Prostate gland (tissue), 2 donors: Measurements from ENCODE around the gene HOXB5. TPM values are rescaled to one million over a fixed set of nuclear protein-coding genes. Genes with fewer than 3 reads are reported as not detected.

Source experiments
- DNase-seq: peaks from one replicate; pipeline ENCODE4 v3.0.0-alpha.2; 2019; ENCODE audit warnings: low spot score
- H3K27ac ChIP-seq, 2 donors: fragments of 200-600 bp; sonication (generic); 2 replicates each; pipeline ENCODE4 v1.5.1; 2017 to 2019
- H3K27me3 ChIP-seq: fragments of 200-600 bp; sonication (generic); replicated peaks from 2 replicates; pipeline ENCODE4 v1.5.1; 2019; ENCODE audit not compliant: insufficient read depth
- H3K36me3 ChIP-seq, 2 donors: fragments of 200-600 bp; sonication (generic); 1 replicate in 1 of 2; 2 replicates in 1 of 2; pipeline versions ENCODE4 v1.5.1 to v1.8.1; 2017 to 2019
- H3K4me1 ChIP-seq: fragments of 200-600 bp; sonication (generic); replicated peaks from 2 replicates; pipeline ENCODE4 v1.5.1; 2019
- H3K4me3 ChIP-seq, 2 donors: fragments of 200-600 bp; sonication (generic); 2 replicates each; pipeline ENCODE4 v1.5.1; 2017 to 2019
- H3K9me3 ChIP-seq: fragments of 200-600 bp; sonication (generic); 2 replicates; pipeline ENCODE4 v1.5.1; 2017
- CTCF ChIP-seq, 4 experiments: fragments of 200-600 bp in 2 of 4; fragments of 450-650 bp in 2 of 4; sonication (generic) in 2 of 4; IDR thresholded peaks; 1 replicate in 3 of 4; 2 replicates in 1 of 4; pipeline ENCODE4 v1.5.1; 2016 to 2019; ENCODE audit warnings: antibody characterized with exemption in 4 of 4, mild to moderate bottlenecking in 2 of 4, moderate library complexity in 2 of 4
- POLR2A ChIP-seq: fragments of 450-650 bp; IDR thresholded peaks from one replicate; pipeline ENCODE4 v1.6.1; 2016; ENCODE audit warnings: antibody characterized with exemption, mild to moderate bottlenecking
- POLR2AphosphoS5 ChIP-seq: sonication (generic); formaldehyde crosslinking; IDR thresholded peaks from one replicate; pipeline ENCODE4 v1.6.1; 2017; ENCODE audit warnings: antibody characterized with exemption
- WGBS: methylation state at CpG from one replicate; pipeline ENCODE4 v1.1.5; 2018; 5-methylcytosine and 5-hydroxymethylcytosine counted together
- intact Hi-C: fragments of 100-400 bp; cut with DNase I; formaldehyde crosslinking; loops from one replicate; pipeline ENCODE4 v1.14.2; 2022
- total RNA-seq, 2 donors: library from RNA; depleted of rRNA; stranded (reverse); fragments of >200 nt; gene quantifications; one replicate each; pipeline ENCODE4 v1.1.0, GENCODE V29; 2016

The HOXB5 gene
- total RNA-seq, 2 donors from 2014 or later, result 0.36 to 1.1 TPM

GRCh38 chr17:48575673-48576478 is 17.7 kb downstream of the HOXB5 start:
- Histone ChIP-seq H3K9me3 (no peaks in the 10 kb centered on the region), H3K4me1 (no peaks in the 10 kb centered on the region), H3K4me3 (no peak overlapping the region), H3K27ac (no peak overlapping the region), H3K36me3 (no peaks in the 10 kb centered on the region), H3K27me3 (peaks cover 52% of the 10 kb centered on the region)
- intact Hi-C loops, result no loop called here
- DNase-seq, result no peak
- WGBS, result 34% methylated on average over 22 of the region's 22 CpGs
- TF ChIP-seq POLR2AphosphoS5, result no peak
- no peak for TF ChIP-seq POLR2A
- no peak for TF ChIP-seq CTCF (IDR thresholded peaks at IDR 0.05)

- Histone ChIP-seq H3K27me3 (peaks cover 45% of the 10 kb centered on the region), H3K27ac (no peak overlapping the region)
- intact Hi-C loops, result no loop called here
These were observed 18.5 kb downstream of the HOXB5 start for GRCh38 chr17:48575066-48575582.

GRCh38 chr17:48574505-48575065 is 19.0 kb downstream of the HOXB5 start:
- intact Hi-C loops, result no loop called here
- no peaks in the 10 kb centered on the region for H3K4me1 ChIP-seq
- TF ChIP-seq CTCF (IDR thresholded peaks at IDR 0.05) (no peak), POLR2AphosphoS5 (no peak), POLR2A (no peak)
- DNase-seq, result no peak
- no peak overlapping the region for H3K4me3 ChIP-seq
- H3K27me3 ChIP-seq, result peaks cover 43% of the 10 kb centered on the region
- H3K9me3 ChIP-seq, result no peaks in the 10 kb centered on the region
- WGBS, result 35% methylated on average over 8 of the region's 8 CpGs
- H3K36me3 ChIP-seq, result no peaks in the 10 kb centered on the region
- no peak overlapping the region for H3K27ac ChIP-seq

More at GRCh38 chr17:48575066-48575582, 18.5 kb downstream of the HOXB5 start:
- WGBS, result 30% methylated on average over 7 of the region's 7 CpGs
- Histone ChIP-seq H3K36me3 (no peaks in the 10 kb centered on the region), H3K4me3 (no peak overlapping the region), H3K4me1 (no peaks in the 10 kb centered on the region), H3K9me3 (no peaks in the 10 kb centered on the region)
- TF ChIP-seq POLR2AphosphoS5 (no peak), CTCF (IDR thresholded peaks at IDR 0.05) (no peak), POLR2A (no peak)
- no peak for DNase-seq

GRCh38 chr17:48571826-48572417 is 21.7 kb downstream of the HOXB5 start:
- intact Hi-C loops, result no loop called here
- 92% methylated on average over 1 of the region's 1 CpG for WGBS
- Histone ChIP-seq H3K27ac (no peak overlapping the region), H3K27me3 (peaks cover 32% of the 10 kb centered on the region), H3K4me3 (no peak overlapping the region), H3K9me3 (no peaks in the 10 kb centered on the region), H3K4me1 (no peaks in the 10 kb centered on the region), H3K36me3 (no peaks in the 10 kb centered on the region)
- DNase-seq, result no peak
- no peak for TF ChIP-seq POLR2AphosphoS5
- TF ChIP-seq POLR2A, result no peak
- TF ChIP-seq CTCF (IDR thresholded peaks at IDR 0.05), result no peak
